Renal pelvis (tissue), 4 donors: ENCODE measurements around the gene FAM120A. TPM values are rescaled to one million over a fixed set of nuclear protein-coding genes. Genes with fewer than 3 reads are reported as not detected.

Experiments
- DNase-seq: peaks from one replicate; pipeline ENCODE4 v3.0.0-alpha.2; 2013
- polyA plus RNA-seq, 3 donors: library from polyadenylated mRNA; unstranded; fragments of 120-200 nt; gene quantifications; one replicate each; pipeline ENCODE4 v1.2.1, GENCODE V29; 2013; ENCODE audit not compliant: insufficient read length in 3 of 3

The FAM120A gene
- polyA plus RNA-seq, 3 donors, result 72.8 to 82.9 (median 78.4) TPM

- no peak for DNase-seq
These were observed 139.2 kb downstream of the FAM120A start for GRCh38 chr9:93590609-93591234.

- no peak for DNase-seq
These were observed 140.0 kb downstream of the FAM120A start for GRCh38 chr9:93591301-93592007.

GRCh38 chr9:93592008-93592642 lies 140.6 kb downstream of the FAM120A start:
- DNase-seq, result no peak

- DNase-seq, result no peak
These were observed 141.1 kb downstream of the FAM120A start for GRCh38 chr9:93592643-93593021.

- no peak for DNase-seq
These were observed 141.7 kb downstream of the FAM120A start for GRCh38 chr9:93593144-93593658.

GRCh38 chr9:93594041-93594756 lies 142.7 kb downstream of the FAM120A start:
- no peak for DNase-seq

- DNase-seq, result no peak
These were observed 144.0 kb downstream of the FAM120A start for GRCh38 chr9:93595461-93595860.

- no peak for DNase-seq
These were observed 144.4 kb downstream of the FAM120A start for GRCh38 chr9:93595861-93596365.

GRCh38 chr9:93596399-93596798 lies 144.9 kb downstream of the FAM120A start:
- DNase-seq, result no peak

GRCh38 chr9:93597142-93597706 lies 145.7 kb downstream of the FAM120A start:
- no peak for DNase-seq

GRCh38 chr9:93597871-93598646 lies 146.6 kb downstream of the FAM120A start:
- no peak for DNase-seq

GRCh38 chr9:93598647-93599241 lies 147.3 kb downstream of the FAM120A start:
- DNase-seq, result no peak

- DNase-seq, result no peak
These were observed 148.3 kb downstream of the FAM120A start for GRCh38 chr9:93599571-93600403.

- DNase-seq, result no peak
These were observed 149.0 kb downstream of the FAM120A start for GRCh38 chr9:93600504-93600903.

GRCh38 chr9:93601063-93601462 lies 149.6 kb downstream of the FAM120A start:
- DNase-seq, result no peak

- no peak for DNase-seq
These were observed 150.2 kb downstream of the FAM120A start for GRCh38 chr9:93601666-93602065.

GRCh38 chr9:93603011-93603410 lies 151.5 kb downstream of the FAM120A start:
- DNase-seq, result no peak

GRCh38 chr9:93603906-93604326 lies 152.4 kb downstream of the FAM120A start:
- no peak for DNase-seq

- DNase-seq, result no peak
These were observed 154.7 kb downstream of the FAM120A start for GRCh38 chr9:93606187-93606586.

GRCh38 chr9:93610206-93610605 lies 158.7 kb downstream of the FAM120A start:
- DNase-seq, result no peak
